Activated T-helper 1 cell treated with anti-CD3 and anti-CD28 coated beads, Interleukin-2, amount 50 U/mL, for 16 hours (primary cell): ENCODE data around the gene SLC8A3.

Experiments used
- DNase-seq, 2 donors: peaks; one replicate each; pipeline ENCODE4 v3.0.0-alpha.2; 2020; ENCODE audit warnings: low read depth in 1 of 2, low spot score in 1 of 2

The SLC8A3 gene

GRCh38 chr14:70073924-70074566 is 114.7 kb downstream of the SLC8A3 start:
- DNase-seq = peak in 1 of 2 donors; percentile 15

- no peak for DNase-seq
Observed at GRCh38 chr14:70069186-70069585, 119.6 kb downstream of the SLC8A3 start.

- no peak for DNase-seq
Observed at GRCh38 chr14:70067810-70068209, 120.9 kb downstream of the SLC8A3 start.

GRCh38 chr14:70064136-70064865 is 124.5 kb downstream of the SLC8A3 start:
- no peak for DNase-seq

- no peak for DNase-seq
Observed at GRCh38 chr14:70061108-70061507, 127.6 kb downstream of the SLC8A3 start.

- DNase-seq = no peak
Observed at GRCh38 chr14:70059545-70059944, 129.2 kb downstream of the SLC8A3 start.

GRCh38 chr14:70057519-70058136 is 131.1 kb downstream of the SLC8A3 start:
- no peak for DNase-seq

- no peak for DNase-seq
Observed at GRCh38 chr14:70052990-70053389, 135.8 kb downstream of the SLC8A3 start.

GRCh38 chr14:70050136-70050535 is 138.6 kb downstream of the SLC8A3 start:
- DNase-seq = no peak

- DNase-seq = no peak
Observed at GRCh38 chr14:70049605-70050004, 139.1 kb downstream of the SLC8A3 start.

GRCh38 chr14:70048313-70048654 is 140.5 kb downstream of the SLC8A3 start:
- no peak for DNase-seq

GRCh38 chr14:70047598-70048312 is 141.0 kb downstream of the SLC8A3 start:
- no peak for DNase-seq

- DNase-seq = no peak
Observed at GRCh38 chr14:70045844-70046535, 142.8 kb downstream of the SLC8A3 start.

GRCh38 chr14:70045310-70045709 is 143.4 kb downstream of the SLC8A3 start:
- no peak for DNase-seq

GRCh38 chr14:70043001-70043400 is 145.8 kb downstream of the SLC8A3 start:
- no peak for DNase-seq

GRCh38 chr14:70036665-70037064 is 152.1 kb downstream of the SLC8A3 start:
- DNase-seq = no peak

- DNase-seq = no peak
Observed at GRCh38 chr14:70034257-70034656, 154.5 kb downstream of the SLC8A3 start.

- no peak for DNase-seq
Observed at GRCh38 chr14:70033561-70033960, 155.2 kb downstream of the SLC8A3 start.

- DNase-seq = no peak
Observed at GRCh38 chr14:70033116-70033515, 155.6 kb downstream of the SLC8A3 start.

GRCh38 chr14:70032447-70032846 is 156.3 kb downstream of the SLC8A3 start:
- DNase-seq = no peak

GRCh38 chr14:70032016-70032415 is 156.7 kb downstream of the SLC8A3 start:
- DNase-seq = no peak
